ENCODE results near the gene DNAAF5. TPM values are rescaled to one million over a fixed set of nuclear protein-coding genes. Genes with fewer than 3 reads are reported as not detected.

The DNAAF5 gene
- polyA plus RNA-seq, 1 of the 3 experiments (the other 2 are of a cell fraction), result 58.5 TPM

DNA sequence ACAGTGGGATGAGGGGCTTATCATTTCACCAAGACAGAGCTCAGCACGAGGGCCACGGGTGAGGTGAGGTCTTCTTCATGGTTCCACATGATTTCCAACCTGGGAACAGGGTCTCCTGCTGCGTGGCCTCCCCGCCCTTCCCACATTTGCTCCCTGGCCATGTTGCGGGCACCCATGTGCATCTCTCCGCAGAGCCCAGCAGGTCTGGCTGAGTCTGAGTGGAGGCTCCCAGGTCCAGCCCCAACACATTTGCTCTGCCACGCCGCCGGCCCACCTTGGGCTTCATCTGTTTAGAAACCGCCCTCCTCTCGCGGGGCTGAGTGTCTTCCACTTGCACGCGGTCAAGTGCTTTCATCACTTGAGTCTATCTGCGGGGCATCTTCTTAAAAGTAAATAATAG lies 15.4 kb downstream of the DNAAF5 start:
- peaks cover 18 to 47% of the 10 kb centered on the region in 2 experiments for H3K36me3 ChIP-seq (replicated peaks in 1 of 2; ENCODE audit: control insufficient read depth in 1 of 2, insufficient read depth in 2 of 2, low read length in 1 of 2)
- POLR2A ChIA-PET, result interaction anchor here (1.2 to 1.7 kb wide), 3 partner anchors 11 to 26 kb away, joined by 3 to 5 read pairs (median 5); no protein-coding TSS in a partner anchor

GRCh38 chr7:742791-743190 lies 16.3 kb downstream of the DNAAF5 start:
- WGBS (ENCODE audit: low lambda C conversion rate), result 87% methylated on average over 8 of the region's 8 CpGs
- ChIA-PET CTCF (no interaction called here), POLR2A (interaction anchor here (1.6 to 1.7 kb wide), 2 partner anchors 14 to 25 kb away, joined by 5 read pairs; no protein-coding TSS in a partner anchor)
- H3K36me3 ChIP-seq (replicated peaks in 1 of 2; ENCODE audit: control insufficient read depth in 1 of 2, insufficient read depth in 2 of 2, low read length in 1 of 2), result peaks cover 22 to 47% of the 10 kb centered on the region in 2 experiments
- no peaks in the 10 kb centered on the region for H3K9me3 ChIP-seq
- H3K4me1 ChIP-seq (ENCODE audit: control insufficient read depth in 1 of 2, insufficient read depth in 2 of 2, low read depth in 1 of 2, low read length in 1 of 2), result no peaks in the 10 kb centered on the region; a peak in 1 of 4 replicates
- peaks cover 10% of the 10 kb centered on the region for H3F3A ChIP-seq (replicated peaks; ENCODE audit: insufficient read depth)
- no peak overlapping the region for H2AFZ ChIP-seq (ENCODE audit: low read depth)
- H3K4me3 ChIP-seq (ENCODE audit: low read depth in 2 of 2, low read length in 1 of 2), result no peak overlapping the region
- H3K9ac ChIP-seq, result no peak overlapping the region
- no peaks in the 10 kb centered on the region for H3K9me2 ChIP-seq
- TF ChIP-seq RXRA (IDR thresholded peaks at IDR 0.05; ENCODE audit: borderline replicate concordance, low read depth), result no peak
- TF ChIP-seq MEF2A (IDR thresholded peaks at IDR 0.05; ENCODE audit: borderline replicate concordance, low read depth), result no peak
- TF ChIP-seq FOXJ3 (CRISPR knock-in tag; IDR thresholded peaks at IDR 0.05), result no peak
- TF ChIP-seq, protein P1, sequence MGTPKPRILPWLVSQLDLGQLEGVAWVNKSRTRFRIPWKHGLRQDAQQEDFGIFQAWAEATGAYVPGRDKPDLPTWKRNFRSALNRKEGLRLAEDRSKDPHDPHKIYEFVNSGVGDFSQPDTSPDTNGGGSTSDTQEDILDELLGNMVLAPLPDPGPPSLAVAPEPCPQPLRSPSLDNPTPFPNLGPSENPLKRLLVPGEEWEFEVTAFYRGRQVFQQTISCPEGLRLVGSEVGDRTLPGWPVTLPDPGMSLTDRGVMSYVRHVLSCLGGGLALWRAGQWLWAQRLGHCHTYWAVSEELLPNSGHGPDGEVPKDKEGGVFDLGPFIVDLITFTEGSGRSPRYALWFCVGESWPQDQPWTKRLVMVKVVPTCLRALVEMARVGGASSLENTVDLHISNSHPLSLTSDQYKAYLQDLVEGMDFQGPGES (IDR thresholded peaks at IDR 0.05; ENCODE audit: low read depth, low read length), result no peak
- TF ChIP-seq, protein P2, sequence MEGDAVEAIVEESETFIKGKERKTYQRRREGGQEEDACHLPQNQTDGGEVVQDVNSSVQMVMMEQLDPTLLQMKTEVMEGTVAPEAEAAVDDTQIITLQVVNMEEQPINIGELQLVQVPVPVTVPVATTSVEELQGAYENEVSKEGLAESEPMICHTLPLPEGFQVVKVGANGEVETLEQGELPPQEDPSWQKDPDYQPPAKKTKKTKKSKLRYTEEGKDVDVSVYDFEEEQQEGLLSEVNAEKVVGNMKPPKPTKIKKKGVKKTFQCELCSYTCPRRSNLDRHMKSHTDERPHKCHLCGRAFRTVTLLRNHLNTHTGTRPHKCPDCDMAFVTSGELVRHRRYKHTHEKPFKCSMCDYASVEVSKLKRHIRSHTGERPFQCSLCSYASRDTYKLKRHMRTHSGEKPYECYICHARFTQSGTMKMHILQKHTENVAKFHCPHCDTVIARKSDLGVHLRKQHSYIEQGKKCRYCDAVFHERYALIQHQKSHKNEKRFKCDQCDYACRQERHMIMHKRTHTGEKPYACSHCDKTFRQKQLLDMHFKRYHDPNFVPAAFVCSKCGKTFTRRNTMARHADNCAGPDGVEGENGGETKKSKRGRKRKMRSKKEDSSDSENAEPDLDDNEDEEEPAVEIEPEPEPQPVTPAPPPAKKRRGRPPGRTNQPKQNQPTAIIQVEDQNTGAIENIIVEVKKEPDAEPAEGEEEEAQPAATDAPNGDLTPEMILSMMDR (IDR thresholded peaks at IDR 0.05), result no peak
- TF ChIP-seq, protein P3, sequence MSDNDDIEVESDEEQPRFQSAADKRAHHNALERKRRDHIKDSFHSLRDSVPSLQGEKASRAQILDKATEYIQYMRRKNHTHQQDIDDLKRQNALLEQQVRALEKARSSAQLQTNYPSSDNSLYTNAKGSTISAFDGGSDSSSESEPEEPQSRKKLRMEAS (IDR thresholded peaks at IDR 0.05; ENCODE audit: low read depth), result no peak
- TF ChIP-seq ZBTB33 (IDR thresholded peaks at IDR 0.05; ENCODE audit: borderline replicate concordance, low read depth), result no peak
- H3K27me3 ChIP-seq (ENCODE audit: insufficient read depth), result no peaks in the 10 kb centered on the region
- no peak overlapping the region for H3K4me2 ChIP-seq
- H3K79me2 ChIP-seq (ENCODE audit: insufficient read depth), result peaks cover 46% of the 10 kb centered on the region
- no peak for DNase-seq
- peaks cover 13% of the 10 kb centered on the region; the same call in 1 of the 2 replicates for H4K20me1 ChIP-seq (ENCODE audit: insufficient read depth)
- H3K27ac ChIP-seq (ENCODE audit: low read depth in 2 of 2, low read length in 1 of 2), result no peak overlapping the region

More for the DNA sequence above, 15.4 kb downstream of the DNAAF5 start:
- Histone ChIP-seq H3K9me3 (no peaks in the 10 kb centered on the region), H4K20me1 (ENCODE audit: insufficient read depth) (peaks cover 12% of the 10 kb centered on the region), H3K9ac (no peak overlapping the region), H3K27ac (ENCODE audit: low read depth in 2 of 2, low read length in 1 of 2) (no peak overlapping the region), H2AFZ (ENCODE audit: low read depth) (no peak overlapping the region), H3K4me3 (ENCODE audit: low read depth in 2 of 2, low read length in 1 of 2) (no peak overlapping the region), H3K79me2 (ENCODE audit: insufficient read depth) (peaks cover 50% of the 10 kb centered on the region), H3K4me2 (no peak overlapping the region), H3K27me3 (ENCODE audit: insufficient read depth) (no peaks in the 10 kb centered on the region), H3K4me1 (ENCODE audit: control insufficient read depth in 1 of 2, insufficient read depth in 2 of 2, low read depth in 1 of 2, low read length in 1 of 2) (no peaks in the 10 kb centered on the region), H3K9me2 (no peaks in the 10 kb centered on the region), H3F3A (replicated peaks; ENCODE audit: insufficient read depth) (peaks cover 10% of the 10 kb centered on the region)
- CTCF ChIA-PET, result interaction anchor here (1.1 to 1.5 kb wide), 2 partner anchors 10 to 76 kb away, joined by 3 to 4 read pairs; no protein-coding TSS in a partner anchor
- DNase-seq, result no peak
- TF ChIP-seq FOXM1 (IDR thresholded peaks at IDR 0.05; ENCODE audit: low read depth) (no peak), SIN3A (IDR thresholded peaks at IDR 0.05; ENCODE audit: borderline replicate concordance, low read depth, low read length) (no peak), FOSL2 (IDR thresholded peaks at IDR 0.05; ENCODE audit: borderline replicate concordance, low read depth) (no peak), MXI1 (IDR thresholded peaks at IDR 0.05; ENCODE audit: low read depth, low read length) (no peak), SMC3 (IDR thresholded peaks at IDR 0.05; ENCODE audit: low read depth, low read length) (no peak), ELF1 (IDR thresholded peaks at IDR 0.05) (no peak), RAD21 (IDR thresholded peaks at IDR 0.05; ENCODE audit: low read length) (no peak), ZBTB33 (IDR thresholded peaks at IDR 0.05; ENCODE audit: borderline replicate concordance, low read depth) (no peak), TAF1 (IDR thresholded peaks at IDR 0.05; ENCODE audit: borderline replicate concordance, low read depth, low read length) (no peak)
- TF ChIP-seq, protein P2 (IDR thresholded peaks at IDR 0.05), result no peak
- 89% methylated on average over 15 of the region's 15 CpGs for WGBS (ENCODE audit: low lambda C conversion rate)
